GM19468 (cell line): ENCODE measurements around the gene CBLN4.

Source experiments
- ATAC-seq: cut with Tn5 transposase; IDR thresholded peaks from one replicate; pipeline ENCODE4 v1.9.1; 2021; ENCODE audit warnings: mild to moderate bottlenecking, moderate library complexity, moderate number of reproducible peaks; ENCODE audit not compliant: unreplicated experiment; ENCODE audit errors: extremely low read depth

The CBLN4 gene

DNA sequence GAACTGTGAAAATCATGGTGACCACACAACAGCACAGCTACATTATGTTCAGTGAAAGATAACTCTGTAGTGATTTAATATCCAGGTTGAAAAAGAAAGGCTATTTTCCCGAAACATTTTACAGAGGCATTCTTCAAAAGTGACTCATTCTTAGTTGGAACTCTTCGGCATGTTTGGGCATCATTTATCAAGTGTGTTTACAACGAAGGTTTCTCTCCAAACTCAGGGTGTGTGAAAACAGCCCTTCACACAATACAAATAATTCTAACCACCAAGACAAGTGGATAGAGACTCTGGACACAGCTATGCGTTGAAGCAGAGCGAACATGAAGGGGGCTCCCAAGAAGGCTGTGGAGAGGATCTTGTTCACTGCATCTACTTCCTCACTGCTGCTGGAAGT is 57.6 kb downstream of the CBLN4 start:
- no peak for ATAC-seq
